ENCODE results near the gene RASGEF1C.

DNA sequence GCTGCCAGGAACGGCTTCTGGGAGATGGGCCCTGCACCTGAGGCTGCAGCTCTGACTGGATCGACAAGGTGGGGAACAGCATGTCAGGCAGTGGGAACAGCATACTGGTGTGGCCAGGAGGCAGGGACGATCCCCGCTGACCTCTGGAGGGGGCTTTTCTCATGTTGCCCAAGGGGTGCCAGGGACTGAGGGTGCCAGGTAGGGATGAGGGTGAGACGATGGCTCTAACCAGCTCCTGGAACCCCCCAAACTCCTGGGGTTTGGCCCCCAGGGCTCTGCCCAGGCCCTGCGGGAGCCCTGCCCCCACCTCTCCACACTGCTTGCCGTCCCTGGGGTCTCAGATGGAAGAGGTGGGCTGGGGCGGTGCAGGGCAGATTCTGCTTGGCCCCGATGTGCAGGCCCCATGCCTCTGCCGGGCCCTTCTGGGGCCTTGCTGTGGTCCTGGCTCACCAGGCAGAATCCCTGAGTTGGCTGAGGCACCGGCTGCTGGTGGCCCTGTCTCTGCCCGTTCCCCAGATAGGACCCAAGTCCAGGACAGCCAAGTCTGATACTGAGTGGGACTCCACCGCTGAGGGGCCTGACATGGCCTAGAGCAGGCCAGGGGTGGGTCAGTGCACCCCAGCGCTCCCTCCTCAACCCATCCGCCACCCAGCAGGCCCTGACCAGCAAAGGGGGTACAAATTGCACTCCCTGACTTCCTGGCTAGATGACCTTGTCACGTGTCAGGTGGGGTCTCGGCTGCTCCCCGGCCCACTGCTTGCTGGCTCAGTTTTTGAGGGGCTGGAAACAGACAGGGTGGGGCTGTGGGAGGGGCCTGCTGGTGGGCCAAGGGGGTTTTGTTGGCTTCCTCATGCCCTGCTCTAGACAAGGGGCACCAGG lies 109.0 kb downstream of the RASGEF1C start:
- TF ChIP-seq ZNF274 (IDR thresholded peaks at IDR 0.05; ENCODE audit: low read depth, low read length) (no peak), SUZ12 (IDR thresholded peaks at IDR 0.05; ENCODE audit: extremely low read depth, insufficient read depth, insufficient read length) (no peak), YY1 (IDR thresholded peaks at IDR 0.05; ENCODE audit: insufficient read depth, insufficient read length) (no peak)

Data from NT2/D1 (cell line).